Mucosa of descending colon (tissue), 3 donors: ENCODE measurements around the gene TSPAN13. TPM values are rescaled to one million over a fixed set of nuclear protein-coding genes. Genes with fewer than 3 reads are reported as not detected.

ENCODE experiments used
- ATAC-seq: fragments of 200-7000 bp; cut with Tn5 transposase; one replicate; pipeline ENCODE4 v1.9.1; 2020; ENCODE audit warnings: mild to moderate bottlenecking, moderate library complexity
- DNase-seq, 3 donors: peaks; one replicate each; pipeline ENCODE4 v3.0.0-alpha.2; 2020
- H3K36me3 ChIP-seq: fragments of 200-600 bp; one replicate; pipeline ENCODE4 v1.8.0; 2021; ENCODE audit warnings: low read depth, mild to moderate bottlenecking
- H3K4me1 ChIP-seq: fragments of 200-600 bp; one replicate; pipeline ENCODE4 v1.8.0; 2021; ENCODE audit warnings: low read depth, mild to moderate bottlenecking
- H3K4me3 ChIP-seq: fragments of 200-600 bp; one replicate; pipeline ENCODE4 v1.8.0; 2021; ENCODE audit warnings: mild to moderate bottlenecking
- H3K9me3 ChIP-seq: fragments of 200-600 bp; one replicate; pipeline ENCODE4 v1.8.0; 2021; ENCODE audit warnings: mild to moderate bottlenecking
- intact Hi-C, 2 donors: fragments of 100-400 bp; cut with DNase I in 1 of 2; cut with micrococcal nuclease in 1 of 2; formaldehyde crosslinking; loops; one replicate each; pipeline versions ENCODE4 v1.11.0 to v1.11.1; 2022; cut with DNase I, micrococcal nuclease
- total RNA-seq, 3 donors: library from RNA; stranded (reverse); fragmentation: NEBNext Ultra II Directional in 2 of 3; extraction: Animal tissue kit (Norgen Biotek cat#: 25700) in 2 of 3; gene quantifications; one replicate each; pipeline versions ENCODE4 v1.2.1 to v1.2.4, GENCODE V29; 2021 to 2023
- TF ChIP-seq, protein P1 (sequence below): fragments of 200-600 bp; IDR thresholded peaks from one replicate; pipeline ENCODE4 v1.8.0; 2022; ENCODE audit warnings: antibody characterized with exemption, mild to moderate bottlenecking
- donor health status: DM: no; HTN: no; CAD: no; lungs with moderate emphysema.
- donor health status: DM: no; HTN: no; CAD: no.
- donor health status: DM: no; HTN: yes; CAD: no.

TSPAN13 gene
- total RNA-seq, 3 donors from 2014 or later, result 38.9 to 91.4 (median 90.8) TPM

- ATAC-seq (no peak), DNase-seq (no peak)
- no peaks in the 10 kb centered on the region for H3K36me3 ChIP-seq
- no peaks in the 10 kb centered on the region for H3K4me1 ChIP-seq
- no peak overlapping the region for H3K4me3 ChIP-seq
- no peaks in the 10 kb centered on the region for H3K9me3 ChIP-seq
- intact Hi-C loops, result no loop called here
- TF ChIP-seq, protein P1, sequence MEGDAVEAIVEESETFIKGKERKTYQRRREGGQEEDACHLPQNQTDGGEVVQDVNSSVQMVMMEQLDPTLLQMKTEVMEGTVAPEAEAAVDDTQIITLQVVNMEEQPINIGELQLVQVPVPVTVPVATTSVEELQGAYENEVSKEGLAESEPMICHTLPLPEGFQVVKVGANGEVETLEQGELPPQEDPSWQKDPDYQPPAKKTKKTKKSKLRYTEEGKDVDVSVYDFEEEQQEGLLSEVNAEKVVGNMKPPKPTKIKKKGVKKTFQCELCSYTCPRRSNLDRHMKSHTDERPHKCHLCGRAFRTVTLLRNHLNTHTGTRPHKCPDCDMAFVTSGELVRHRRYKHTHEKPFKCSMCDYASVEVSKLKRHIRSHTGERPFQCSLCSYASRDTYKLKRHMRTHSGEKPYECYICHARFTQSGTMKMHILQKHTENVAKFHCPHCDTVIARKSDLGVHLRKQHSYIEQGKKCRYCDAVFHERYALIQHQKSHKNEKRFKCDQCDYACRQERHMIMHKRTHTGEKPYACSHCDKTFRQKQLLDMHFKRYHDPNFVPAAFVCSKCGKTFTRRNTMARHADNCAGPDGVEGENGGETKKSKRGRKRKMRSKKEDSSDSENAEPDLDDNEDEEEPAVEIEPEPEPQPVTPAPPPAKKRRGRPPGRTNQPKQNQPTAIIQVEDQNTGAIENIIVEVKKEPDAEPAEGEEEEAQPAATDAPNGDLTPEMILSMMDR, result no peak
These were observed 40.6 kb upstream of the TSPAN13 start for GRCh38 chr7:16712916-16713315.

DNA sequence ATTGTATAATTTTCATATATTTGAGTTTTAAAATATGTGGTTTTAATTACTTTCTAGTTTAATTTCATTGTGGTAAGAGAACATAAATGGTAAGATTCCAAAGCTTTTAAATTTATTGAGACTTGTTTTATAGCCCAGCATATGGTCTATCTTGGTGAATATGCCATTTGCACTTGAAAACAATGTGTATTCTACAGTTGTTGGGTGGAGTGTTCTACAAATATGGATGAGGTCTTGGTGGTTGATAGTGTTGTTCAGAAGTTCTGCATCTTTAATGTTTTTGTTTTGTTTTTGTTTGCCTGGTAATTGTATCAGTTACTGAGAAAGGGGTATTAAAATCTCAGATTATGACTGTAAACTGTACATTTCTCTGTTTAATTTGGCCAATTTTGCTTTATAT lies 37.6 kb upstream of the TSPAN13 start:
- intact Hi-C loops, result no loop called here
- DNase-seq, result no peak
- Histone ChIP-seq H3K36me3 (no peaks in the 10 kb centered on the region), H3K9me3 (no peaks in the 10 kb centered on the region), H3K4me1 (peaks cover 3% of the 10 kb centered on the region), H3K4me3 (no peak overlapping the region)
- ATAC-seq, result no peak
- TF ChIP-seq, protein P1, result no peak

- Histone ChIP-seq H3K9me3 (no peaks in the 10 kb centered on the region), H3K36me3 (no peaks in the 10 kb centered on the region), H3K4me3 (no peak overlapping the region), H3K4me1 (peaks cover 3% of the 10 kb centered on the region)
- TF ChIP-seq, protein P1, result no peak
- no peak for DNase-seq
- intact Hi-C loops, result no loop called here
- no peak for ATAC-seq
These were observed 35.4 kb upstream of the TSPAN13 start for GRCh38 chr7:16718111-16718656.

DNA sequence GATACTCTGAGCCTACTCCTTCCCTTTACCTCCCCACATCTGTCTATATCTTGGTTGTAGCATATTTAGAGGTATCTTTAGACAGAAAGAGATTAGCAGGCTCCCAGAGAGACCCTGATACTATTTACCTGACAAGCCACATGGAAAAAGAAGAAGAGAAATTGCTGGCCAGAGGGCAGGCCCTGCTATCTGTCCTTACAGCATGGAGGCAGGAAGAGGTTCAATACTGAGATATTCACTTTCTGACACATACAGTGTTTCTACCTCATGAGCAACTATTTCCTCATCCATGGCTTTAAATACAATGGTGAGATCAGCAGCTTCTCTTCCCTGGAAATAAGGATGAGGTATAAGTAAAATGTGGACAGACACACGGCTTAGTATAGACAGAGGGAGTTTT lies 33.9 kb upstream of the TSPAN13 start:
- DNase-seq (no peak), ATAC-seq (peak; percentile 72)
- Histone ChIP-seq H3K9me3 (no peaks in the 10 kb centered on the region), H3K36me3 (no peaks in the 10 kb centered on the region), H3K4me3 (no peak overlapping the region), H3K4me1 (peaks cover 3% of the 10 kb centered on the region)
- intact Hi-C loops, result no loop called here
- TF ChIP-seq, protein P1, result no peak

GRCh38 chr7:16721541-16721940 lies 32.0 kb upstream of the TSPAN13 start:
- no peak for DNase-seq
- Histone ChIP-seq H3K9me3 (no peaks in the 10 kb centered on the region), H3K36me3 (no peaks in the 10 kb centered on the region), H3K4me3 (no peak overlapping the region), H3K4me1 (peaks cover 3% of the 10 kb centered on the region)
- TF ChIP-seq, protein P1, result no peak
- intact Hi-C loops, result no loop called here
- ATAC-seq, result no peak

DNA sequence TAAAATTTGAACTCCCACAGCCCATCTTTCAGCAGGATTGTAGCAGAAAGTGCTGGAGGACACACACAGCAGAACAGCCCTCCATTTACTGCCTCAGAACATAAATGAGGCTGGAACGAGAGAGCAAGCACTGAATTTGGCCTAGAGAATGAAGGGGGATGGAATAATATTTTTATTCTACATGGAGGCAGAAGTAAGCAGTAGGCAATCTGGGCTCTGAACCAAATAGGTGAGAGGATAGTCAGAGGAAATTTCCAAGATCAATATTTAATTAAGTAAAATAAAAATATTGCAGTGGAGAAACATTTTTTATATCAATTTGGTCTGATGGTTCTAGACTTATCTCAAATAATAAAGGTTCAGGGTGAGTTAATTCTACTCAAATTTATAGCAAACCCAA lies 29.2 kb upstream of the TSPAN13 start:
- Histone ChIP-seq H3K4me3 (no peak overlapping the region), H3K9me3 (no peaks in the 10 kb centered on the region), H3K4me1 (no peaks in the 10 kb centered on the region), H3K36me3 (no peaks in the 10 kb centered on the region)
- TF ChIP-seq, protein P1, result no peak
- ATAC-seq (no peak), DNase-seq (no peak)
- intact Hi-C loops, result no loop called here
